Mucosa of rectum (tissue), 2 donors: ENCODE measurements around the gene TUBB4B.

Source experiments
- H3K27ac ChIP-seq, 2 donors: one replicate each; pipeline ENCODE4 v1.7.0; 2013; ENCODE audit warnings: inconsistent platforms in 2 of 2, low read depth in 2 of 2, low read length in 2 of 2
- H3K27me3 ChIP-seq, 2 donors: one replicate each; pipeline ENCODE4 v1.7.0; 2013; ENCODE audit warnings: low read length in 2 of 2; ENCODE audit not compliant: control insufficient read depth in 2 of 2, insufficient read depth in 2 of 2
- H3K36me3 ChIP-seq, 2 donors: one replicate each; pipeline ENCODE4 v1.7.0; 2013; ENCODE audit warnings: low read length in 2 of 2; ENCODE audit not compliant: control insufficient read depth in 2 of 2, insufficient read depth in 2 of 2
- H3K4me1 ChIP-seq, 2 donors: one replicate each; pipeline ENCODE4 v1.7.0; 2013; ENCODE audit warnings: low read length in 2 of 2, mild to moderate bottlenecking in 1 of 2; ENCODE audit not compliant: control insufficient read depth in 2 of 2, insufficient read depth in 2 of 2
- H3K4me3 ChIP-seq, 2 donors: one replicate each; pipeline ENCODE4 v1.7.0; 2013; ENCODE audit warnings: low read length in 2 of 2
- H3K9ac ChIP-seq, 2 donors: one replicate each; pipeline ENCODE4 v1.7.0; 2013; ENCODE audit warnings: low read length in 2 of 2, low read depth in 1 of 2, mild to moderate bottlenecking in 1 of 2
- H3K9me3 ChIP-seq, 2 donors: one replicate each; pipeline ENCODE4 v1.7.0; 2013; ENCODE audit warnings: low read length in 2 of 2; ENCODE audit not compliant: control insufficient read depth in 2 of 2
- donor health status: healthy.
- donor health status: Normal muscosa, but diverticular disease.

The TUBB4B gene

GRCh38 chr9:137219757-137220316, 21.2 kb upstream of the TUBB4B start:
- Histone ChIP-seq H3K27ac (no peak overlapping the region), H3K36me3 (no peaks in the 10 kb centered on the region)

GRCh38 chr9:137220317-137221094, 20.6 kb upstream of the TUBB4B start:
- Histone ChIP-seq H3K36me3 (no peaks in the 10 kb centered on the region), H3K4me3 (no peak overlapping the region), H3K27ac (no peak overlapping the region), H3K4me1 (peaks cover 31 to 35% of the 10 kb centered on the region in 2 donors), H3K9me3 (no peaks in the 10 kb centered on the region), H3K27me3 (no peaks in the 10 kb centered on the region), H3K9ac (no peak overlapping the region)

More at GRCh38 chr9:137219757-137220316, 21.2 kb upstream of the TUBB4B start:
- Histone ChIP-seq H3K9ac (no peak overlapping the region), H3K4me1 (peaks cover 31 to 35% of the 10 kb centered on the region in 2 donors), H3K27me3 (no peaks in the 10 kb centered on the region), H3K9me3 (no peaks in the 10 kb centered on the region), H3K4me3 (no peak overlapping the region)

- H3K27me3 ChIP-seq, result no peaks in the 10 kb centered on the region
- H3K9ac ChIP-seq, result no peak overlapping the region
- no peak overlapping the region for H3K4me3 ChIP-seq
- no peaks in the 10 kb centered on the region for H3K36me3 ChIP-seq
- no peak overlapping the region for H3K27ac ChIP-seq
- peaks cover 31 to 35% of the 10 kb centered on the region in 2 donors for H3K4me1 ChIP-seq
- H3K9me3 ChIP-seq, result no peaks in the 10 kb centered on the region
Observed at GRCh38 chr9:137221095-137221505, 20.0 kb upstream of the TUBB4B start.

GRCh38 chr9:137221506-137222111, 19.5 kb upstream of the TUBB4B start:
- no peak overlapping the region for H3K27ac ChIP-seq
- no peaks in the 10 kb centered on the region for H3K27me3 ChIP-seq
- peak overlapping the region in 1 of 2 donors; percentile 35 for H3K4me3 ChIP-seq
- no peaks in the 10 kb centered on the region for H3K9me3 ChIP-seq
- peaks cover 34 to 40% of the 10 kb centered on the region in 2 donors for H3K4me1 ChIP-seq
- peak overlapping the region in 1 of 2 donors; percentile 4 for H3K9ac ChIP-seq
- no peaks in the 10 kb centered on the region for H3K36me3 ChIP-seq

- Histone ChIP-seq H3K4me3 (peak within 1 kb of the TSS; percentile 63 to 81), H3K27ac (peak within 1 kb of the TSS; percentile 88 to 89), H3K9me3 (no peaks in the 10 kb centered on the region), H3K27me3 (no peaks in the 10 kb centered on the region), H3K9ac (peak within 1 kb of the TSS; percentile 65), H3K4me1 (peaks cover 39 to 42% of the 10 kb centered on the region in 2 donors), H3K36me3 (no peaks in the 10 kb centered on the region)
Observed at GRCh38 chr9:137222190-137223077, 18.7 kb upstream of the TUBB4B start, which contains the start of gene RNF208. Gene RNF208 (minus strand): TSS chr9:137222240. CDS start chr9:137221212, 1,028 bp downstream.

GRCh38 chr9:137223078-137223970, 17.8 kb upstream of the TUBB4B start:
- peak overlapping the region; percentile 87 to 93 for H3K9ac ChIP-seq
- H3K9me3 ChIP-seq, result no peaks in the 10 kb centered on the region
- no peaks in the 10 kb centered on the region for H3K36me3 ChIP-seq
- H3K4me3 ChIP-seq, result peak overlapping the region; percentile 81 to 88
- H3K4me1 ChIP-seq, result peaks cover 32 to 35% of the 10 kb centered on the region in 2 donors
- peaks cover 0 to 2% of the 10 kb centered on the region in 2 donors for H3K27me3 ChIP-seq
- H3K27ac ChIP-seq, result peak overlapping the region; percentile 88 to 89

GRCh38 chr9:137224830-137225694, 16.0 kb upstream of the TUBB4B start, which contains the start of gene CYSRT1:
Gene CYSRT1 (plus strand): TSS chr9:137225174. CDS start chr9:137225622, 448 bp downstream.
- H3K27me3 ChIP-seq, result peaks cover 4 to 15% of the 10 kb centered on the region in 2 donors
- peak within 1 kb of the TSS in 1 of 2 donors; percentile 88 for H3K27ac ChIP-seq
- H3K9ac ChIP-seq, result peak within 1 kb of the TSS; percentile 87 to 93
- peaks cover 31 to 41% of the 10 kb centered on the region in 2 donors for H3K4me1 ChIP-seq
- no peaks in the 10 kb centered on the region for H3K36me3 ChIP-seq
- H3K4me3 ChIP-seq, result peak within 1 kb of the TSS; percentile 81 to 88
- H3K9me3 ChIP-seq, result no peaks in the 10 kb centered on the region

GRCh38 chr9:137225699-137226331, 15.3 kb upstream of the TUBB4B start:
- Histone ChIP-seq H3K4me1 (peaks cover 31 to 45% of the 10 kb centered on the region in 2 donors), H3K27me3 (peaks cover 4 to 18% of the 10 kb centered on the region in 2 donors), H3K9ac (no peak overlapping the region), H3K9me3 (no peaks in the 10 kb centered on the region), H3K4me3 (no peak overlapping the region), H3K36me3 (no peaks in the 10 kb centered on the region), H3K27ac (no peak overlapping the region)
